ENCODE data around the gene GDAP2.
A peak's percentile ranks its signal among the peaks of the same experiment; 100 is the strongest.

DNA sequence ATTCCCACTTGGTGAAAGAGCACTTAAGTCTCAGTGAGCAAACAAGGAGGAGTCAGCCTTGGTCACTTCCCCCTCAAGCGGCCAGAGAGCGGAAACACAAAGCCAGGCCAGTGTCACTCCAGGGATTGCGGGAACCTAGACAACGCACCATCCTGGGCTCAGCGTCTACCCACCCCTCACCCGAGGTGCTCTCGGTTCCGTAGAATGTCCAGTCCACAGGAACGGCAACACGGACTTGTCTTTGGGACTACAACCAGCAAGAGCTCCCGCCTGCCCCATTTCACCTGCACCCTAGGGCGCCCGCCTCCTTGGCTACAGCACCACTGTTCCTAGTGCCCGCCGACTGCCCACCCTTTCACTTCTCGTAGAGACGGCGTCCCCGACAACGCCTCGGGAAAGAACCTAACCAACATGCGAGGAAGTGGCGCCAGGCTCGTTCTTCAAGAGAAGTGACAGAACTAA lies 509 bp downstream of the GDAP2 start:
- TF ChIP-seq, protein P1, sequence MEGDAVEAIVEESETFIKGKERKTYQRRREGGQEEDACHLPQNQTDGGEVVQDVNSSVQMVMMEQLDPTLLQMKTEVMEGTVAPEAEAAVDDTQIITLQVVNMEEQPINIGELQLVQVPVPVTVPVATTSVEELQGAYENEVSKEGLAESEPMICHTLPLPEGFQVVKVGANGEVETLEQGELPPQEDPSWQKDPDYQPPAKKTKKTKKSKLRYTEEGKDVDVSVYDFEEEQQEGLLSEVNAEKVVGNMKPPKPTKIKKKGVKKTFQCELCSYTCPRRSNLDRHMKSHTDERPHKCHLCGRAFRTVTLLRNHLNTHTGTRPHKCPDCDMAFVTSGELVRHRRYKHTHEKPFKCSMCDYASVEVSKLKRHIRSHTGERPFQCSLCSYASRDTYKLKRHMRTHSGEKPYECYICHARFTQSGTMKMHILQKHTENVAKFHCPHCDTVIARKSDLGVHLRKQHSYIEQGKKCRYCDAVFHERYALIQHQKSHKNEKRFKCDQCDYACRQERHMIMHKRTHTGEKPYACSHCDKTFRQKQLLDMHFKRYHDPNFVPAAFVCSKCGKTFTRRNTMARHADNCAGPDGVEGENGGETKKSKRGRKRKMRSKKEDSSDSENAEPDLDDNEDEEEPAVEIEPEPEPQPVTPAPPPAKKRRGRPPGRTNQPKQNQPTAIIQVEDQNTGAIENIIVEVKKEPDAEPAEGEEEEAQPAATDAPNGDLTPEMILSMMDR (IDR thresholded peaks at IDR 0.05) = no peak
- TF ChIP-seq POLR2A (IDR thresholded peaks at IDR 0.05) (no peak), POLR2AphosphoS5 (IDR thresholded peaks at IDR 0.05) (peak in 2 of 3 donors; percentile 28 to 61)

Measured in stomach (tissue), 4 donors.